ENCODE measurements around the gene LOC101059915.

LOC101059915 gene

GRCh38 chrX:71619193-71619592 lies 48.2 kb upstream of the LOC101059915 start:
- intact Hi-C loops (cut with micrococcal nuclease) = no loop called here
- Mint-ChIP-seq H3K27ac (ENCODE audit: low read depth, unreplicated experiment) (no peak overlapping the region), H3K4me3 (ENCODE audit: unreplicated experiment) (no peak overlapping the region), H3K9me3 (ENCODE audit: unreplicated experiment) (no peaks in the 10 kb centered on the region), H3K4me1 (ENCODE audit: insufficient read depth, unreplicated experiment) (no peaks in the 10 kb centered on the region), H3K36me3 (ENCODE audit: insufficient read depth, unreplicated experiment) (peaks cover 21% of the 10 kb centered on the region), H3K27me3 (ENCODE audit: insufficient read depth, unreplicated experiment) (no peaks in the 10 kb centered on the region)
- ChIA-PET CTCF (no interaction called here), POLR2A (no interaction called here)
- no TSS peak for BruUV-seq (replicated peaks)
- no peak for DNase-seq (ENCODE audit: unreplicated experiment)
- TF ChIP-seq CTCF (IDR thresholded peaks at IDR 0.05; ENCODE audit: unreplicated experiment) = no peak

GRCh38 chrX:71619986-71620385 lies 47.4 kb upstream of the LOC101059915 start:
- BruUV-seq (replicated peaks) = no TSS peak

GRCh38 chrX:71621603-71622002 lies 45.7 kb upstream of the LOC101059915 start:
- intact Hi-C loops (cut with micrococcal nuclease) = no loop called here
- POLR2A ChIA-PET = no interaction called here
- Mint-ChIP-seq H3K27me3 (ENCODE audit: insufficient read depth, unreplicated experiment) (peaks cover 4% of the 10 kb centered on the region), H3K36me3 (ENCODE audit: insufficient read depth, unreplicated experiment) (no peaks in the 10 kb centered on the region), H3K9me3 (ENCODE audit: unreplicated experiment) (no peaks in the 10 kb centered on the region), H3K27ac (ENCODE audit: low read depth, unreplicated experiment) (no peak overlapping the region), H3K4me1 (ENCODE audit: insufficient read depth, unreplicated experiment) (no peaks in the 10 kb centered on the region), H3K4me3 (ENCODE audit: unreplicated experiment) (no peak overlapping the region)
- CTCF ChIA-PET = no interaction called here
- BruUV-seq (replicated peaks) = no TSS peak
- DNase-seq (ENCODE audit: unreplicated experiment) = no peak
- TF ChIP-seq CTCF (IDR thresholded peaks at IDR 0.05; ENCODE audit: unreplicated experiment) = no peak

More at GRCh38 chrX:71619986-71620385, 47.4 kb upstream of the LOC101059915 start:
- CTCF ChIA-PET = no interaction called here
- intact Hi-C loops (cut with micrococcal nuclease) = no loop called here
- H3K36me3 Mint-ChIP-seq (ENCODE audit: insufficient read depth, unreplicated experiment) = peaks cover 15% of the 10 kb centered on the region
- no peaks in the 10 kb centered on the region for H3K9me3 Mint-ChIP-seq (ENCODE audit: unreplicated experiment)
- H3K27me3 Mint-ChIP-seq (ENCODE audit: insufficient read depth, unreplicated experiment) = no peaks in the 10 kb centered on the region
- no peaks in the 10 kb centered on the region for H3K4me1 Mint-ChIP-seq (ENCODE audit: insufficient read depth, unreplicated experiment)
- no peak for TF ChIP-seq CTCF (IDR thresholded peaks at IDR 0.05; ENCODE audit: unreplicated experiment)
- no peak overlapping the region for H3K4me3 Mint-ChIP-seq (ENCODE audit: unreplicated experiment)
- no peak overlapping the region for H3K27ac Mint-ChIP-seq (ENCODE audit: low read depth, unreplicated experiment)
- no peak for DNase-seq (ENCODE audit: unreplicated experiment)
- POLR2A ChIA-PET = no interaction called here

DNA sequence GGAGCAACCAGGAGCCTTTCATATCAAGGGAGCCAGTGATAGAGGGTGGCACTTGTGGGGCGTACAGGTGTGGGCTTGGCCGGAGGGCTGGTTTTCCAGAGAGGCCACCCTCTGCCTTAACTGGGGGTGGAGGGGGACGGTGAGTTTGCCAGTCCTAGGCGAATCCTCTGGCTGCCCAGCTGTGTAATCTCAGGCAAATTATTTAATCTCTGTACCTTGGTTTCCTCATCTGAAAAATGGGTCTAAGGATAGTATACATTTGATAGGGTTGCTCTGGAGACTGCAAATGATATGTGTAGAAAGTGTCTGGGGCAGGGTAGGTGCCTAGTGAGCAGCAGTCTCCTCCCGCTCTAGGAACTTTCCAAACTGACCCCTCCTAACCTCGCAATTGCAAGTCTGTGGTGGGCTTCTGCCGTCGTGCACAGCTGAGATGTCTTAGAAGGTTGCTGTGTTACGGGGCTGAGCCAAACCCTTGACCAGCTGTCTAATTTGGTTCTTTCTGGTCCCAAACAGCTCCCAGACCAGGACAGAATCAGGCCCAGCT lies 45.2 kb upstream of the LOC101059915 start:
- H3K9me3 Mint-ChIP-seq (ENCODE audit: unreplicated experiment) = no peaks in the 10 kb centered on the region
- POLR2A ChIA-PET = no interaction called here
- H3K36me3 Mint-ChIP-seq (ENCODE audit: insufficient read depth, unreplicated experiment) = no peaks in the 10 kb centered on the region
- H3K27me3 Mint-ChIP-seq (ENCODE audit: insufficient read depth, unreplicated experiment) = peaks cover 9% of the 10 kb centered on the region
- no peak for TF ChIP-seq CTCF (IDR thresholded peaks at IDR 0.05; ENCODE audit: unreplicated experiment)
- H3K4me3 Mint-ChIP-seq (ENCODE audit: unreplicated experiment) = no peak overlapping the region
- no peaks in the 10 kb centered on the region for H3K4me1 Mint-ChIP-seq (ENCODE audit: insufficient read depth, unreplicated experiment)
- BruUV-seq (replicated peaks) = no TSS peak
- CTCF ChIA-PET = interaction anchor here (0.6 kb wide), 1 partner anchor 224 kb away, joined by 8 read pairs; no protein-coding TSS in a partner anchor
- intact Hi-C loops (cut with micrococcal nuclease) = no loop called here
- H3K27ac Mint-ChIP-seq (ENCODE audit: low read depth, unreplicated experiment) = no peak overlapping the region
- DNase-seq (ENCODE audit: unreplicated experiment) = no peak
